Testis (tissue), 2 donors: ENCODE data around the gene ZNF275.

Experiments
- POLR2A ChIP-seq: fragments of 450-650 bp; IDR thresholded peaks from one replicate; pipeline ENCODE4 v1.6.1; 2017; ENCODE audit warnings: antibody characterized with exemption, mild to moderate bottlenecking, moderate library complexity
- TF ChIP-seq, protein P1 (sequence below), 3 experiments: fragments of 450-650 bp in 2 of 3; fragments of 200-600 bp in 1 of 3; sonication (generic) in 1 of 3; IDR thresholded peaks; one replicate each; pipeline ENCODE4 v1.5.1; 2016 to 2019; ENCODE audit warnings: antibody characterized with exemption in 3 of 3, mild to moderate bottlenecking in 2 of 3, moderate library complexity in 1 of 3

GRCh38 chrX:153338836-153339235, 4.9 kb downstream of the ZNF275 start:
- TF ChIP-seq, protein P1, sequence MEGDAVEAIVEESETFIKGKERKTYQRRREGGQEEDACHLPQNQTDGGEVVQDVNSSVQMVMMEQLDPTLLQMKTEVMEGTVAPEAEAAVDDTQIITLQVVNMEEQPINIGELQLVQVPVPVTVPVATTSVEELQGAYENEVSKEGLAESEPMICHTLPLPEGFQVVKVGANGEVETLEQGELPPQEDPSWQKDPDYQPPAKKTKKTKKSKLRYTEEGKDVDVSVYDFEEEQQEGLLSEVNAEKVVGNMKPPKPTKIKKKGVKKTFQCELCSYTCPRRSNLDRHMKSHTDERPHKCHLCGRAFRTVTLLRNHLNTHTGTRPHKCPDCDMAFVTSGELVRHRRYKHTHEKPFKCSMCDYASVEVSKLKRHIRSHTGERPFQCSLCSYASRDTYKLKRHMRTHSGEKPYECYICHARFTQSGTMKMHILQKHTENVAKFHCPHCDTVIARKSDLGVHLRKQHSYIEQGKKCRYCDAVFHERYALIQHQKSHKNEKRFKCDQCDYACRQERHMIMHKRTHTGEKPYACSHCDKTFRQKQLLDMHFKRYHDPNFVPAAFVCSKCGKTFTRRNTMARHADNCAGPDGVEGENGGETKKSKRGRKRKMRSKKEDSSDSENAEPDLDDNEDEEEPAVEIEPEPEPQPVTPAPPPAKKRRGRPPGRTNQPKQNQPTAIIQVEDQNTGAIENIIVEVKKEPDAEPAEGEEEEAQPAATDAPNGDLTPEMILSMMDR (IDR thresholded peaks at IDR 0.05) = no peak
- TF ChIP-seq POLR2A = no peak
